Dermis blood vessel endothelial cell (primary cell): ENCODE data around the gene JARID2. TPM values are rescaled to one million over a fixed set of nuclear protein-coding genes. Genes with fewer than 3 reads are reported as not detected.
A peak's percentile ranks its signal among the peaks of the same experiment; 100 is the strongest.
"Not testable (repeated sequence)": the region's sequence is repeated elsewhere in the genome, so short reads cannot be mapped to it uniquely, and the experiment has no call there.

ENCODE experiments used
- DNase-seq: peaks from one replicate; pipeline ENCODE4 v3.0.0; 2010
- total RNA-seq: library from RNA; depleted of rRNA; stranded (reverse); fragments of >200 nt; gene quantifications from 2 replicates; pipeline ENCODE4 v1.2.3, GENCODE V29; 2014

JARID2 gene
- total RNA-seq, 1 donor from 2014 or later: 15.3 TPM

DNA sequence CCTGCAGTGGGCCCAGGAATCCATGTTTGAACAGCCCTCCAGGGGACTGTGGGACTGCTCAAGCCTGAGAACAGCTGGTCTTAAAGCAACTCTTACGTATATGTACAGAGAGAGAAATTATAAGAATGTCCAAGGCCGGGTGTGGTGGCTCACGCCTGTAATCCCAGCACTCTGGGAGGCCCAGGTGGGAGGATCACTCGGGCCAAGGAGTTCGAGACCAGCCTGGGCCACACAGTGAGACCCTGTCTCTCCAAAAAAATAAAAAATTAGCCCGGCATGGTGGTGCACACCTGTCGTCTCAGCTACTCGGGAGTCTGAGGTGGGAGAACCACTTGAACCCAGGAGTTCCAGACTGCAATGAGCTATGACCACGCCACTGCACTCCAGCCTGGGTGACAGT, 283.0 kb downstream of the JARID2 start:
- no peak for DNase-seq

DNA sequence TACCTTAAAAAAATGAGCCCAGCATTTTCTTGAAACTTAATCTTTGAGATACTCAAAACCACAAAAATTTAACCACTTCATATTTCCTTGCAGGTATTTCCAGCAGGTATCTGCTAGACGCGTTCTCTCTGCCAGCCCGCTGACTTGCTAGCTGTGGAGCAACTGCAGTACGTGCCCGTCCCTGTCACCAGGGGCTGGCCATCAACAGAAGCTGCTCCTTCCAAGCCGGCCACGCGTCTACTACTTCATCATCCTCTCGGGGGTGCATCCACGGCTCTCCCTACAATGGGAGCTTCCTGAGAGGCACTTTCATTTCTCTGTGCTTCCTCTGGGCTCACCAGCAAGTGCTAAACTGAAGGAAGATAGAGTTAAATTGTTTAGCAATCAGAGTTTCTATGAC, 284.5 kb downstream of the JARID2 start:
- no peak for DNase-seq

DNA sequence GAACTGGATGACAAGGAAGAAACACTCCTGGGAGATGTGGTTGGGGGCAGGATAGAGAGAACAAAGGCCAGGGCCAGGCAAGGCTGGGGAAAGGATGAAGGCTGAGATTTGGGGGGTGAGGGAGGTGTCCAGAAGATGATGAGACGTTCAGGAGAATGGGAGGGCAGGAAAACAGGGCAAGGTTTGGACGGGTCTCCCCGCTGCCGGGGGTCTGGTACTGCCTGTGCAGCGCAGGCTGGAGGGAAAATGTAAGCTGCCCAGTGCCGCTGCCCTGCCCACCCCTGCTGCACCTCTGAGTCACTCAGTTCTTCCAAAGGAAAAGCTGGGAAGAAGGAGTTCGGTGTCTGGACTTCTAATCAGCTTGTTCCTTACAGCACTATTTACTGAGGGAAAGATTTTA, 286.1 kb downstream of the JARID2 start:
- no peak for DNase-seq

DNA sequence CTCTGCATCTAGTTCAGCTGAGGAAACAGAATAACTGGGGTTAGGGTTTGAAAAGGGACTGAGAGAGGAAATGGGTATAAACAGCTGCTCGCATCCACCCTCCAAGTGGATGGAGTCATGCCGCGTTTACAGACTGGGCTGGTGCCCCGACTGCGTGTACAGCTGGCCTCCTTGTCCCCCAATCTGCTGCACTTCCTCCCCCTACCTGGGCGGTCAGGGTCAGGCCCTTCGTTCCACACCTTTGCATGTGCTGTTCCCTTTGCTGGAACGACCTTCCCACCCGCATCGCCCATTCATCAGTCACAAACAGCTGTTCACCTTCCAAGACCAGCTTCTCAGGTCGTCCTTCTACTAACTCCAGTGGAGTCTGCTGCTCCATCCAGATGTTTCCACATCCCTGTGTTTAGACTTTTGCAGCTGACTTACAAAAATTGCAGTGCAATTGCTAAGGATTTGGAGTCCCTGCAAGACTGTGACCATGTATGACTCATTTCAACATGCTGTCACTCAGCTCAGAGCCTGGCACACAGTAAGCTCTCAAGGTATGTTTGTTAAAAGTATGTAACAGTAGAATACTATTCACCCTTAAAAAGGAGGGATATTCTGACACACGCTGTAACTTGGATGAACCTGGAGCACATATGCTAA, 287.6 kb downstream of the JARID2 start:
- no peak for DNase-seq

DNA sequence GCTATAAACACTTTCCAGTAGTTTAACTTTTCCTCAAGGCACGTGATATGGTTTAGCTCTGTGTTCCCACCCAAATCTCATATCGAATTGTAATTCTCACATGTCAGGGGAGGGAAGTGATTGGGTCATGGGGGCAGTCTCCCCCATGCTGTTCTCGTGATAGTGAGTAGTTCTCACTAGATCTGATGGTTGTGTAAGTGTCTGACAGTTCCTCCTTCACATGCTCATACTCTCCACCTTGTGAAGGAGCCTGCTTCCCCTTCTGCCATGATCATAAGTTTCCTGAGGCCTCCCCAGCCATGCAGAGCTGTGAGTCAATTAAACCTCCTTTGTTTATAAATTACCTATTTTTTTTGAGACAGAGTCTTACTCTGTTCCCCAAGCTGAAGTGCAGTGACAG, 289.1 kb downstream of the JARID2 start:
- no peak for DNase-seq

DNA sequence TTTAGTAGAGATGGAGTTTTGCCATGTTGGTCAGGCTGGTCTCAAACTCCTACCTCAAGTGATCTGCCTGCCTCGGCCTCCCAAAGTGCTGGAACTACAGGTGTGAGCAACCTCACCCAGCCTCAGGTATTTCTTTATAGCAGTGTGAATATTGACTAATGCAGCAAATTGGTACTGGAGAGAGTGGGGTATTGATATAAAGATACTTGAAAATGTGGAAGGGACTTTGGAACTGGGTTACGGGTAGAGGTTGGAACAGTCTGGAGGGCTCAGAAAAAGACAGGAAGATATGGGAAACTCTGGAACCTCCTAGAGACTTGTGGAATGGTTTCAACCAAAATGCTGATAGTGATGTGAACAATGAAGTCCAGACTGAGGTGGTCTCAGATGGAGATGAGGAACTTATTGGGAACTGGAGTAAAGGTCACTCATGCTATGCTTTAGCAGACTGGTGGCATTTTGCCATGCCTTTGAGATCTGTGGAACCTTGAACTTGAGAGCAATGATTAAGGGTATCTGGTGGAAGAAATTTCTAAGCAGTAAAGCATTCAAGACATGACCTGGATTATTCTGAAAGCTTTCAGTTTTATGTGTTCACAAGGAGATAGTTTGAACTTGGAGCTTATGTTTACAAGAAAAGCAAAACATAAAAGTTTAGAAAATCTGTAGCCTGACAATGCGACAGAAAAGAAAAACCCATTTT, 289.8 kb downstream of the JARID2 start:
- no peak for DNase-seq

DNA sequence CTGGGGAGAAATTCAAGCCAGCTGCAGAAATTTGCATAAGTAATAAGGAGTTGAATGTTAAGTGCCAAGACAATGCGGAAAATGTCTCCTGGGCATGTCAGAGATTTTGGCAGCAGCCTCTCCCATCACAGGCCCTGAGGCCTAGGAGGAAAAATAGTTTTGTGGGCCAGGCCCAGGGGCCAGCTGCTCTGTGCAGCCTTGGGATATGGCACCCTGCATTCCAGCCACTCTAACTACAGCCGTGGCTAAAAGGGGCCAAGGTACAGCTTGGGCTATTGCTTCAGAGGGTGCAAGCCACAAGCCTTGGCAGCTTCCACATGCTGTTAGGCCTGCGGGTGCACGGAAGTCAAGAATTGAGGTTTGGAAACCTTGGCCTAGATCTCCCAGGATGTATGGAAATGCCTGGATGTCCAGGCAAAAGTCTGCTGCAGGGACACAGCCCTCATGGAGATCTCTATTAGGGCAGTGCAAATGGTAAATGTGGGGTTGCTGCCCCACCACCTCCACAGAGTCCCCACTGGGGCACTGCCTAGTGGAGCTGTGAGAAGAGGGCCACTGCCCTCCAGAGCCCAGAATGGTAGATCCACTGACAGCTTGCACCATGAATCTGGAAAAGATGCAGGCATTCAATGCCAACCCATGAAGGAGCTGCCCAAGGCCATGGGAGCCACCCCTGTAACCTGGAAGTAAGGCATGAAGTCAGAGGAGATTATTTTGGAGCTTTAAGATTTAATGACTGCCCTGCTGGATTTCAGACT, 290.5 kb downstream of the JARID2 start:
- no peak for DNase-seq

DNA sequence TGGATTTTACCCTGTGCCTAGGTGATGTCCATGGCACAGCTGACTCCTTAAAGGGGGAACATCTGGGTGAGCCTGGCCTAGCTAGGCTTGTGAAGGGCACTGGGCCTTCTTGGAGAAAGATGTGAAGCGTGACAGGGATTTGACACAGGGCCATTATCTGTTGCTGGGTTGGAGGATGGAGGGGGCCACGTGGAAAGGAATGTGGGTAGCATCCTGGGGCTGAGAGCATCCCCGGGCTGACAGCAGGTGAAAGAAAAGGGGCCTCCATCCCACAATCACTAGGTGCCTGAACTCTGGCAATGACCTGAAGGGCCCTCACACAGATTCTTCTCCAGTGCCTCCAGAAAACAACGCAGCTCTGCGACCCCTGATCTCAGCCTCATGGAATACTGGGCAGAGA, 292.2 kb downstream of the JARID2 start:
- no peak for DNase-seq

DNA sequence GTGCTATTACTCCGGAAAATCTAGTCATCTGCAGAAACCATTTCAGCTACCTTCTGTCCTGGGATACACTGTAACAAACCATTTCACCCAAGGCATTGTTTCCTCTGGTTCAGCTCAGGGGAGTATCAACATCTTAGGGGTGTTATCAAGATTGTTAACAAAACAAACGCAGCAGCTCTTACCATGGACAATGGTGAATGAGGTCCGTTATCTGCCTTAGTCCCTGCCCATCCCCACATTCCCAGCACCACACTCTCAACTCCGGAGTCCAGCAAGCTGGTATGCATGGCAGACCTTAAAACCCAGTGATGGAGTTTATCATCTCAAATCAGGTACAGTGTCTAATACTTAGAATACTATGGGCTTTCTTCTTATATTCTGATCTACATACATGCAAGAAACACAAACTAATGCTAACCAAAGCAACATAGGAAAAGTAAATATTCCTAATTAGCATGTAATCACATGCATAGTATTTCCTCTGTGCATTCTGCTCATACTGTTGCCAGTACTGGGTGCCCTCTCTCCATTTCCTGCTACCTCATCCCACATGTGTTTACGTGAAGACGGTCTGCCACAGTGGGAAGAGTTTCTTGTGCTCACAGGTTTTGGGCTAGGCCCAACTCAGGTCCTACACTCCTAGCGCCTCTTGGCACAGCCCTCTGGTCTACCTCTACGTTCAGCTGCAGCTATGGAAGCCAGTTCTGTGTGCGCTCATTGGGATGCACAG, 293.1 kb downstream of the JARID2 start:
- DNase-seq: no peak

DNA sequence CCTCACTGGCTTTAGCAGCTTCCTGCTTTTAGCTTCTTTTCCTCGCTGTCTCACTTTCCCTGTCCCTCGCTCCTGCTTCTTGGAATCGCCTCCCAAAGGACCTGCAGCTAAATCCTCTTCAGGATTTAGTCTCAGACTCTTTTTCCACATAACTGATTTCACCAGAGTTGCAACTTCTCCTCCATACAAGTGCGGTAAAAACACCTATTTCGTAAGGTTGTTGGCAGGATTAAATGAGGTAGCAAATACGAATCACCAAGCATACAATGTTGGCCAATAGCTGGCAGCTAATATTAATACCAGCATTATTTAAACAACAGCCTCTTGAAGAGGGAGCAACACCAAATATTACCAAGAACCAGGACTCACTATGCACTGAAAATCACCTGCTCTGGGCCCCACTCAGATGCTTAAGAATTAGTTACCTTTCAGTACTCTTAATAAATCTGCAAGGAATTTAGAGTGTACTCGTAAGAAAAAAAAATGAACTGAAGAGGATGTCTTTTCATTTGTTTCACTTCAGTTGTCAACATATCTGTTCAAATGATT, 293.9 kb downstream of the JARID2 start:
- no peak for DNase-seq

DNA sequence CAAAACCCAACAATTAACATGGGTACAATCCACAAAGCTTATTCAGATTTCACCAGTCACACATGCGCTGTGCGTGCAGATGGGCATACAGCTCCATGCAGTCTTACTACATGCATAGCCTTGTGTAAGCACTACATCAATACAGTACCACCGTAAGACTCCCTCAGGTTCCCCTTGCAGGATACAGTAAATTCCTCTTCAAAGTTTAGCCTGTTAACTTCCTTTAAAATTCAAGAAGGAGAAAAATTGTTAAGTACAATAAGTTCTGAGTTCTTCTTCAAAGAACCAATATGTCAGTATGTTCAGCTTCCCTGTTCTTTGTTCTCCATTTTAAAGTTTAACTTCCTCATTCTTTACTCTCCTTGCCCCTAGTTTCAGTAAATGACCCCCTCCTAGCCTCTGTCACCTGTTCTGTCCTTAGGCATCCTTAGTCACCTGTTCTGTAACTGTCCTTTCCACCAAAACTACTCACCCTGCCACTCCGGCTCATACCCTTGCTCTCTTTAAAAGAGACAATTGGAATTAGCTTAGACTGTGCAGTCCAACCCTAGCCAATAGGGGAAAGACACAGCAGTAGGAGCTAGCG, 297.6 kb downstream of the JARID2 start:
- not testable (repeated sequence) for DNase-seq

DNA sequence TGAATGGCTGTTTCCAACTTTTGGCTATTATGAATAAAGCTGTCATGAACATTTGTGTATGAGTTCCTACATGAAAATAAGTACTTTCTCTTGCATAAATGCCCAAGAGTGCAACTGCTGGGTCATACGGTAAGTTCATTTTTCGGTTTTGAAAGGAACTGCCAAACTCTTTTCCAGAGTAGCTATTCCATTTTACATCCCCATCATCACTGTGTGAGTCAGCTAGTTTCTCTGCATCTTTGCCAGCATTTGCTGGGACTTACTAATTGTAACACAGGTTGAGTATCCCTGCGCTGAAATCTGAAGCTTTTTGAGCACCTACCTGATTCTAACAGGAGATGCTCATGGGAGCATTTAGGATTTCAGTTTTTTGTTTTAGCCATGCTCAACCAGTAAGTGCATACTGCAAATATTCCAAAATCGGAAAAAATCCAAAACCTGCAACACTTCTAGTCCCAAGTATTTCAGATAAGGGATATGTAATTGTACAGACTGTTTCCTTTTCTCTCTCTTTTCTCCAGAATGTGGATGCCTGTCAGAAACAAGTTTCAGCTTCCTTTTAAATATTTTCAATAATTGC, 298.5 kb downstream of the JARID2 start:
- no peak for DNase-seq

DNA sequence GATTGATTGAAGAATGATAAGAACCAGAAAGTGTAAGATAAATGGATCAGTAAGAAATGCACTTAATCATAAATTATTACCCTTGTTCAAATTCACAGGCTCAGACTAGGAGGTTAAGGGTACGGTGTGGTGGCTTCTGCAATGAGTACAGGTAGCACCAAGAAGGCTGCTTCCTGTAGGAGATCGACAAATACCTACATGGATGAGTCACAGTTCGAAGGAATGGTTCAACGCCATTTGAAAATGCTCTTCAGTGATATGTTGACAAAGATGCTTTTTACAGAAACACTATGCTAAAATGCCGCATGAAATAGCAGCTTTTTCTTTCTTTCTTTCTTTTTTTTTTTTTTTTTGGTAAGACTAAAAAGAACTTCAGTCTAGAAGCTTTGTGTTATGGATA, 300.7 kb downstream of the JARID2 start:
- DNase-seq: no peak

DNA sequence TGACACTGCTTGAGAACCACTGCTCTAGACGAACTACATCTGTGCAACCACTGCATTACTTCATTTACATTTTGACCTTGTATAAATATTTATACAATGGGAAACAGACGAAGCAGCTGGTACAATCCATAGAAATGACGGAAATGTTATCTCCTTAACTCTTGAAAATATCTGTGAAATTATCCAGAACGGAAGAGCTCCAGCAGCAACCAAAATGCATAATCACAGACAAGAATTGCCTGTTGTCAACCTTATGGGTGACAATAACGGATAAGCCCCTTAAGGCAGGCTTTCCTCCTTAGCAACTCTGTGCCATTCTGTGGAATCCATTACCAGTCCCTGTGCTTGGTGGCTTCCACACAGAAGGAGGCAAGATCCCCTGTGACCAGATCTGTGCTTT, 301.5 kb downstream of the JARID2 start:
- DNase-seq: peak; percentile 47

DNA sequence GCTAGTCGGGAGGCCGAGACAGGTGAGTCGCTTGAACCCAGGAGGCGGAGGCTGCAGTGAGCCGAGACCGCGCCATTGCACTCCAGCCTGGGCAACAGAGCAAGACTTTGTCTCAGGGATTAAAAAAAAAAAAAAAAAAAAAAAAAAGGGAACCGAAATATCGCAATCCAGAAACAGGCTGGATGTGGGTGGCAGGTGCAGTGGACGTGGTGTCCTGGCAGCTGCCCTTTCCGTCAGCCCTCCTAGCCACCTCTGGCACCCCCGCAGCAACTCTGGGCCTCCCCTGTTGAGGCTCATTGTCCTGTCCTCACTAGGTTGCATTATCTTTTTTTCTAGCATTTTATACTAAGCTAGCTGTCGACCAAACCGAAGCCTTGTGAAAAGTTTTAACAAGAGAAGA, 303.5 kb downstream of the JARID2 start:
- no peak for DNase-seq

DNA sequence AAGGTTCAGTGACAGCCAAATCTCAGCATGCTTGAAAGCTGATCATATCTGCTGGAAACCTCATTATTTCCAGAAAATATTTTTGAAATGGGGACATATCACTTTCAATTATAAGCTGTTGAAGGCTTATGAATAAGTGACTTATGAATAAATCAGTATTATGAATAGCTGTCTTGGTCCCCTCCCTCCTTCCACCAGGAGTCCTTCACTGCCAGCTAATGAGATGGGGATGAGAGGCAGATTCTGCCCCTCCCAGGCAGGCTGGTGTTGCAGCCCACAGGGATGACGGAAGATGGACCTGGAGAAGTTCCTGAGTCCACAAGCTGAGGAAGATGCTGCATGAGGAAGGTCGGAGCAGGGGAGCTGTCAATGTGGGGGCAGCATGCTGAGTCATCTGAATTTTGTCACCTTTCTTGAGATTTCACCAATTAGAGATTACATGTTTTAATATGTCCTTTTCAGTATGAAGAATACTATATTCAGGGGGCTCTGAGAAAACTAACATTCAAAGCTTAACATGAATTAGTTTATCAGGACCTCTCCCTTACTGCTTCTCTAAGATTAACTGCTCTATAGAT, 304.8 kb downstream of the JARID2 start:
- no peak for DNase-seq

DNA sequence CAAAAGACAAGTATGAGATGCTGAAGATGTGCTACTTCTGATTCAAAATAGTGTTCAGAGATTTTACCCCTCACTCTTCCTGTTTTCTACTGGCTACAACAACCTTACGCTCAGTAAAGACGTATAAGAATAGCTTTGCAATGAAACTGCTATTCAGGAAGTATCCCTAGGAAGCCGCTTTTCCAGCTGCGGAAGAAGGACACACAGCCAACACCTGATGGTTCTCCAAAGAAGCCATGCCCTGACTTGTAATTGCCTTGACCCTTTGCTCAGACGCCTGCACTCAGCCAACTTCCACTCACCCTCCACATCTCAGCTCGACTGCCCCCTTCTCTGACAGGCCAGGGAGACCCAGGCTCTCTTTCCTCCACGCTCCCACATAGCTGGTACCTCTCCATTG, 305.4 kb downstream of the JARID2 start:
- peak; percentile 60 for DNase-seq

DNA sequence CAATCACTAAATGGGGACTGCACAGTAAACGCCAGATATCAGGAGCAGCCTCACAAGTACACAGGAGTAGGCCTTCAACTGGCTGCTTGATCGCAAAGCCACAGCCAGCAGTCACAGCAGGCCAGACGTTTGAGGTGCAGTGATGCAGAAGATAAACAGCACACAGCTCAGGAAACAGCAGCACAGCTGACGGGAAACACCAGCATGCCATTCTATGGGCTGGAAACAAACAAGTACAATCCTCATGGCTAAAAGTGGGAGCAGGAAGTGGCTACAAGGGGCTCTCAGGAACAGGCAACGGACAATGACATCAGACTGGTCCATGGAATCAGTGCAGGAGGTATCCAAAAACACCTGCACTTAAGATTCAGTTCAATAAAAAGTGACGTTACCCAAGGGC, 305.9 kb downstream of the JARID2 start:
- DNase-seq: peak; percentile 97

DNA sequence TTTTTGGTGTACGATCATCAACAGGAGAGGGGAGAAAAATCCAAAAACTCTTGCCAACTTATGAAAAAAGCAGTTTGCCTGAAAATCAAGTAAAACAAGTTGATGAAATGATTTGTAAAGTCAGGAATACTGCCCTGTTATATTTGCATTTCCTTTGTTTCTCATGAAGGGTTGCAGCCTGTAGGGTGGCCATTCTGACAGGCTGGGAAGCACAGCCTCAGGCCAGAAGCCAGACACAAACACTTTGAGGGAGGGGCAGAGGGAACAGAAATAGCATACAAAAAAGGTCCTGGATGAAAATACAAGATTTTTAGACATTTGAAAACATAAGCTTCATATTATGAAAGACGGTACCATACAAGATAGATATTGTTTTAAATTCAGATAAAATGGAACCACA, 307.2 kb downstream of the JARID2 start:
- no peak for DNase-seq

DNA sequence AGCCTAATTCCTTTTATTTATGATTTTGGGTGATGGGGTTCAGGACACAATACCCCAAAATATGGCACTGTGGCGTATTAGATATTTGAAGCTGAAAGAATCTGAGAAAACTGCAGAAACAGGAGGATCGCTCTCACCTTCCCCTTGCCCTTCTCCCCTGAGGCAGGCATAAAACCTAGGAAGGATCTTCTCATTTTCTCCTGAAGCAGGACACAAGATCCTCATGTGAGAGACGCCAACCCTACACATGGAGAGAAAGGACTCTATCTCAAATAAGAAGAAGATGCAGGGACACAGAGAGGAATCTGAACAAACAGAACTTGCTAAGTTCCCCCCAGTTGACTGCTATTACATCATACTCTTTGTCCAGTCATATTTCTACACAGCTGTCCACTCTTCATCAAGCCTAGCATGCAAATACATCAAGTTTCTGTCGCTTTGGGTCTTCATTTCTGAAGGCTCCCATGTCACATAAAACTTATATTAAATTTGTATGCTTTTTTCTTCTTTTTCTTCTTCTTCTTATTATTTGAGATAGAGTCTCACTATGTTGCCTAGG, 307.9 kb downstream of the JARID2 start:
- DNase-seq: no peak

DNA sequence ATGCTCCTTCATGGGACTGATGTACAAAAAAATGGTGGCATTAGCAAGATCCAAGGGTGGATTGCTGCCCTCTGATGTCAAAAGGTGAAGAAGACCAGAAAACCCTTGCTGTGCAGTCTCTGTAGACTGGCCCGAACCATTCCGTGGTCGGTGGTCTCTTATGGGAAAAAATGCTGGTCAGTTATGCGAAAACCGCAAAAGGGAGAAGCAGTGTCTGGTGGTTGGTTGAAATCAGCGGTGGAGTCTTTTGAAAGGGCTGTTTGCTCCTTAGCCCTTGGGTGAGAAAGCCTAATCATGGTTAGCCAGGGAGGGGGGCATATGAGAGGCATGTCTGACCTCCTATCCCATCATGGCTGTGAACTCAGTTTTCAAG, 308.8 kb downstream of the JARID2 start:
- DNase-seq: no peak
